IPS DF 19.7 (cell line): ENCODE results near the gene ADGRD2.

Experiments used
- DNase-seq: peaks from one replicate; pipeline ENCODE4 v3.0.0-alpha.2; 2013; ENCODE audit warnings: low read depth, low spot score

The ADGRD2 gene

DNA sequence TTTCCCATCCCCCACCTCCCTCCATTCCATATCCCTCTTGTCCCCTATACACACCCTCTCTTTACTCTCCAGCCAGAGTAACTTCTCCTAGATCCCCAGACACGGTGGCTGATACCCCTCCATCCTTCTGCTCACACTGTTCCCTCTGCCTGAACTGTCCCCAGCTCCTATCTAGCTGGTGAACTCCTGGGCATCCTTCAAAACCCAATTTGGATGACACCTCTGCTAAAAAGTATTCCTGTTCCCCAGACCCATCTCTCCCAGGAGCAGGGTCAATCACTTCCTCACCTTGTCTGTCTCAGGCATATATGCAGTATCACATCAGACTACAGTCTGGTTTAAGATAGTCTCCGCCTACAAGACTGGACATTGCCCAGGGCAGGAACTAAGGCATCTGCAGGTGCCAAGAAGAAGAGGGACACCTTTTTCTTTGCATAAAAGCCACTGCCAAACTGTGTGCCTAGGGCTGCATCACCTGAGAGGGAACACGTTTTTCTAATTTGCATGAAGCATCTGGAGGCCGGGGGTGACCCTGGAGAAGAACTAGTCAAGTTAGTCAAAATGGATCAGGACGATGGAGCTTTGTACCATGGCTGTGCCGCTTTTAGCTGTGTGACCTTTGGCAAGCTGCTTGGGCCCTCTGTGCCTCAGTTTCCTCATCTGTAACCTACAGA, 29.8 kb downstream of the ADGRD2 start:
- DNase-seq, result no peak

DNA sequence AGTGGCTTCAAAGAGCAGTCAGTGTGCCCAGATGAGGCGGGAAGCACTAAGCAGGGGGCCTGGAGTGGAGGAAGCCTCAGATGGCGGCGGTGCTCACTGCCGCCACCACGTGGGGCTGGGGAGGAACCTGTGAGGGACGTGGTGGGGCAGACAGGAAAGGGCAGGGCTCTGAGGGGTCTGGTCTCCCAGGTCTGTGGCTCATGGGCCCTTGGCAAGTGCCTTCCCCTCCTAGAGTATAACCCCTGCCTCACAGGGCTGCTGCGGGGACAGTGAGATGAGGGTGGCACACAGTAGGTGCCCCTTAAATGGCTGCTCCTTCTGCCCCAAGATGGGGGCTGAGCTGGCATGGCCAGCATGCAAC, 30.4 kb downstream of the ADGRD2 start:
- DNase-seq, result no peak

DNA sequence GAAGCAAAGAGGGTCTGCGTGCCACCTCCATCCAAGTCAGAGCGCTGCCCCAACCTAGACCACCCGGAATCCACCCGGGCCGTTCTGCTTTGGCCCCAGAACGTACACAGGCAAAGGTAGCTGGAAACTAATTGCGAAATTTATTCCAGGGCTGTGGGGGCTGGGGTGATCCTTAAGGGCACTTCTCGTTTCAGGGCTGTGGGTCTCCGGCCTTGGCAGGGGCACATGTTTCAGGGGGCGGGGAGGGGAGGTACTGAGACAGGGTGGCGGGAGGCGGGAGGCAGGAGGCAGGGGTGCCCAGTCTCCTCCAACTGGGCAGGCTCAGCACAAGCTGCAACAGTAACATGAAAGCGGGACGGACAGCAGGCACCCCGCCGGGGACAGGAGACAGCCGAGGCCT, 30.9 kb downstream of the ADGRD2 start:
- DNase-seq, result no peak

DNA sequence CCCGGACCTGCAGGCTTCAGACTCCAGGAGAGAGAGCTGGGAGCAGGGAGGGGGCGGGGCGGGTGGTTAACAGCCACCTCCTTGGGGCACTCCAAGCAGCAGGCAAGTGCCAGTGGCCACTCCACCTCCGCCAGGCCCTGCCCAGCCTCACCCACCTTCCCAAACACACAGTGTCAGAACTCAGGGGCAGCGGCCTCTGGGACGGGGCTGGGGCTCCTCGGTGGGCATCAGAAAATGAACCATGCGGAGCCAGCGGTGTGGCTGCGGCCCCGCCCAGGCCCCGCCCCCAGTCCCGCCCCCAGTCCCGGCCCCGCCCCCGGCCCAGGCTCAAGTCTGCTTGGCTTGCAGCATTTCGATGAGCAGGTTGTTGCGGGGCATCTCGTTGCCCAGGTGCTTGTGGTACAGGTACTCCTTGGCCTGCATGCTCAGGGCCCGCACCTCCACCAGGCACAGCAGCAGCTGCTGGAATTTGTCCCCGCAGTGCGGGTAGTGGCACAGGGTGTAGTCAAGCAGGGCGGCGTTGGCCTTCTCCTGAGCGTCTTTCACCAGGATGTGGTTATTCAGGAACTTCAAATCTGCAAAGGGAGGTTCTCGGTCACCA, 32.3 kb downstream of the ADGRD2 start:
- no peak for DNase-seq

DNA sequence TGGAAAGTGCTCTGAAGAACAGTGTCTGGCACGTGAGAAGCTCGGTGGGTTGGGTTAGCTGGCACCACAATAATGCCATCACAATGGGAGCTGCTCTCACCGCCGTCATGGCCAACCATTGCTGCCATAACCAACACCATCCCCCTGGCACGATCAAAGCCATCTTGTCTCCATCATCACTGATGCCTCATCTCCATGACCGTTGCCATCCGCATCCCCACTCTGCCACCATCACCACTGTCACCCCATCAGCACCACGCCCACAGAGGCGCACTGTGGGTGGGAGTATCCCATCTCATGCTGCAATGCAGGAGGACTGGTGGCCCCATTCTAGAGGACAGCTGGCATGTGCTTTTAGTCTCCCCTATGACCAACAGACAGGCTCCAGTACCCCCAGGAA, 33.2 kb downstream of the ADGRD2 start:
- DNase-seq, result no peak

DNA sequence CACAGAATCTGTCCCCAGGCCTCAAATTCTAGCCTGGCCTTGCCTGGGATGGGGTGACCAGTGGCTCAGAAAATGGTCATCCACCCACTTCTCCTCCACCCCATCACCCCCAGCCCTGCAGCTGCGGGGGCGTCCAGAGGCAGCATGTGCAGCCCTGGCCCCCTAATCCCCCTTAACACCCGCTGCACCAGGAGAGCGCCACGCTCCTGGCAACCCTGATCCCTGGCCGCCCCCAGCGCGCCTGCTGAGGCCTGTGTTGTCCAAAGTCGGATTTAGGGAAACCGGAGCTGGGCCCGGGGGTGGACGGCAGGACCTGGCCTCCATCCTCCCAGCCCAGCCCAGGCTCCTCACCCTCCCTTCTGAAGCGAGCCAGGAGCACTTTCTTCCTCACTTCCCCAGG, 35.0 kb downstream of the ADGRD2 start:
- DNase-seq, result no peak

DNA sequence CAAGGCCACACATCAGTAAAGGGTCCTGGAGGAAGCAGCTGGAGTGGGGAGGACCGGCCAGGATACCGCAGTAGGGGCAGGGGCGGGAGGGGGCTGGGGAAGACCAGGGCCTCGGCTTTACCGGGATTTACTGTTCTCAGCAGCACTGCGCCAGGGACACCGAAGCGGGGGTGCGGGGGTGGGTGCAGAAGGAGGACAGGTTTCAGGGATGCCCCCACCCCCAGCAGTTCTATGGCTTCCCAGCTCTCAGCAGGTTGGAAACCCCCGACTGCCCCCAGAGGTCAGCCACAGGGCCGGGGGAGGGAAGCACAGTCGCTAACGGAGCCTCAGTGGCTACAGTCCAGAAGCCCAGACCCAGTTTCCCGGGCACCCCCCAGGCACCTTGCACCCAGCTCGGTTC, 35.7 kb downstream of the ADGRD2 start:
- DNase-seq, result no peak

DNA sequence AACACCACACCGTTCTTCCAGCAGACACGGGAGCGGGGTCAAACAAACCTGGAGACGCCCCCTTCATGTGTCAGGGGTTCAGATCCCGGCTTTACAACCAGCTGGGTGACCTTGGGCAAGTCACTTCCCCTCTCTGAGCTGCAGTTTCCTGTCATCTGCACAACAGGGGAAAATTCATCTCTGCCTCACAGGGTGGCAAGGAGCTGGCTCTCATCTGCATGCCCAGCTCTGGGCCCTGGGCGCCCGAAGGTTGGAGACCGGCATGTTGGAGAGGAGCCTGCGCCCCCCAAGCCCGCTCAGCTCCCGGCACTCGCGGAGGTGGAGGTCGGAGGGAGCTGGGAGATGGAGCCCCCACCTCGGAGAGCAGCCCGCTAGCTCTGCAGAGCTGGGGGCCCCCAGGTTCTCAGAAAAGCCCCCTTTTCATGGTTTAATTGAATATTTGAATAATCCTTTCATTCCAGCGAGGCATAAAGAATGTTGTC, 36.6 kb downstream of the ADGRD2 start:
- no peak for DNase-seq

DNA sequence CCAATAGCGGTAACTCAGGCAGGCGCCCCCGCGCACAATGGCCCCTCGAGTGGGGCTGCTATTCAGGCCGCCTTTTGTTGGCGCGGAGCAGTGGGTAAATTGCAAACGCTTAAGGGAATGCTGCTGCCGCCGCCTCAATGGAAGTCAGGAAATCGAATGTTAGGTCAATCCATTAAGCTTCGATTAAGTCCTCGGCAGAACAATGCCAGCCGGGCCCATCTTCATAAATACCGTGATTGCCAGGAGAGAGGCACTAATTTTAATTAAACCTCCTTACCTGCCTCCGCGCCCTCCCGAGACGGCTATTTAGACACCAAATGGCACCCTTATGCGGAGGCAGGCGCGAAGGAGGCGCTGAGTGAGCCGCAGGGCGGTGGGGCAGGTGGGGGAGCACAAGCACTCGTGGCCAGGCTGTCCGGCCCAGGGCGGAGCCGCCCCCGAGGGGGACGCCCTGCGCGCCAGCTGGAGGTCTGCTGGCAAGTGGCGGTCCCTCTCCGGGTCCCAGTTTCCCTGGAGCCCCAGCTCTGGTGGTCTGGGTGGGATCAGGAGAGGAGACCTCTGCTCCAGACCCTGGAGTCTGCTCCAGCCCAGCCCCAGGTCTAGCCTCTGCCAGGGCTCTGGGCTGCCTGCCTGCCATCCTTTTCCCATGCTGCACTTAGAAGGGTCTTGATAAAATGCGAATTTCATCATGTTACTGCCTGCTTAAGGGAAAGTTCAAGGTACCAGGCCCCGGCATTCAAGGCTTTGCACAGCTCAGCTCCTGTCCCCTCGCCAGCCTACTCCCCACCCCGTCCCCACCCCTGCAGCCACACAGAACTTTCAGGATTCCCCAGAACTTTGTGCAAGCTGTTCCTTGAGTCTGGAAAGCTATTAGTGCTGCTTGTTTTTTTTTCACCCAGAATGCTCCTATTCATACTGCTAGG, 37.3 kb downstream of the ADGRD2 start:
- DNase-seq, result no peak

DNA sequence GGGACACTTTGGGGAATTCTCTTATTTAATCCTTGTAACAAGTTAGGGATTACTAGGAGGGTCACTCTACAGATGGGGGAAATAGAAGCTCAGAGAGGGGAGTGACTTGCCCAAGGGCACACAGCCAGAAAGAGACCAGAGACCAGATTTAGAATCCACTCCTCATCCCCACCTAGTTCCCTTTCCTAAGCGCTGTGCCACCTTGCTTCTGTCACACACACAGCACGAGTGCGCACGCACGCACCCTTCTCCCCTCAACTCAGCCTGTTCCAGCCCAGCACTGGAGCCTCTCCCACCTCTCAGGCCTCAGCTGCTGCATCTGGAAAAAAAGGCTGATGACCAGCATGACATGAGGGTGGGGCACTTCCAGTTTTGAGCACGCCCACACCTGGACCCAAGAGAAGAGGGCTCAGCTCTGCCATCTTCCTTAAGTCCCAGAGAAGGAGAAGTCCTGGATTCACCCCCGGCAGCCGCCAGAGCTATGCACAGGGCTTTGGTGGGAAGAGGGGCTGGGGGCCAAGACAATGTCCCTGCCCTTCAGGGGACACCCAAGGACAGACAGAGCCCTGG, 38.5 kb downstream of the ADGRD2 start:
- no peak for DNase-seq

DNA sequence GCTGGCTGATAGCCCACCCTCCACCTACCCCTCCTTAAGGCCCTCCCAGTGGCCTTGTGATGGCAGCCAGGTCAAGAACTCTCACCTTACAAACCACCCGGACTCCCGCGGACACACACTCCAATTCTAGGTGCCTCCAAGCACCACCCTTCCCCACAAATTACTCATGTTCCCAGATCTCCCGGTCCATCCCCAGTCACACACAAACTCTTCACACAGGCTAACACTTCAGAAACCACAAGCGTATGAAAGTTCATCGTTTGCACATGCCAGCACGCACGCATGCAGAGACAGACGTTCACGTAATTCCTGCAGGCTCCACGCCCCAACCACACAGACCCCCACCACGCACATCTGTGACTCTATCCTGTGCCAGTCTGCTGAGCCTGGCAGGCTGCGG, 39.0 kb downstream of the ADGRD2 start:
- no peak for DNase-seq

DNA sequence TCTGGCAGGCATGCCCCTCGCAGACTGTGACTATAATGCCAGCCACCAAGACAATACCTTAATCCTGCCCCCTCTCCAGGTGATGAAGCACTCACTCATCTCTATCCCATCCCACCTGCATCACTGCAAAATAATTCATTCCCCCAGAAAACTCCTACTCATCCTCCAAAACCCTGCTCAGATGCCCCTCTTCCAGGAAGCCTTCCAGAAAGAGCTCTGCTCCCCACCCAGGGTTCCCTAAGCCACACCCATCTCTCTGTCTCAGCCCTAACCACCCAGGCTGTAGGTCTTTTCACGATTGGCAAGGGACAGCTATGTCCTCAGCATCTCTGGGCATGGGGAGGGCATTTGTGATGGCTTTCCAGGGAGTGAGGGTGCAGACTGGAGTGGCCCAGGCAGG, 39.8 kb downstream of the ADGRD2 start:
- DNase-seq, result no peak

DNA sequence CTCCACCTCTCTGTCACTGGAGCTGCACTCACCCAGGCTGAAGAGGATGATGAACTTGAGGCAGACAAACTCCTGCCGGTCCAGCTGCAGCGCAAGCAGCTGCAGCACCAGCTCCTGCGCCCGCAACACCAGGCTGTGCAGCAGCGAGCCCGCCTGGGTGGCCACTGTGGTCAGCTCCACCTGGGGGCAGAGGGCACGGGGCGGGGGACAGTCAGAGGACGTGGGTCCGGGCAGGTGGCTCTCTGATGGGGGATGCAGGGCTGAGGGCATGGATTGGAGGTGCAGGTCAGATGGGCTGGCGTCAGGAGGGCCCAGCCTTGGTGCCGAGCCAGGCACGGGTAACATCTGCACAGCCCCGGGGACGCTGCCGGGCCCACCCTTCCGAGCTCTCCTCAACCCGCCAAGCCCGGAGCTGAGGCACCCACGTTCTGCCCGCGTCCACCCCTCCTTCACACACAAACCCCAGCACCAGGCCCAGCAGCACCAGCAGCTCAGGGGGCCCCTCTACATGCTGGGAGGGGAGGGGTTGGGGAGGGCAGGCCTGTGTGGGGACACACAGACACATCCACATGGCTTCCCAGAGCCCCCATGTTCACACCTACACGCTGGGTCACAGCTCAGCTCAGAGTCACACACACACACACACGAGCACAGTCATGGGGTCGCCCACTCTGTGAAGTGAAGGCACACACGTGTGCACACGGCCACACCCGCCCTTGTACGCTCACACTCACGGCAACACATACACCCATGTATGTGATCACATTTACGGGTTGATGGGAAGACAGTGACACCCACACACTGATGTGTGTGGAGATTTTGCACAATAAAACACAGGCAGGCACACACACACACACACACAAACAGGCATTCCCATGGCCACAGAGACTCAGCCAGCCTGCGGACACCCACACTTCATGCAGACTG, 41.1 kb downstream of the ADGRD2 start:
- DNase-seq, result no peak

DNA sequence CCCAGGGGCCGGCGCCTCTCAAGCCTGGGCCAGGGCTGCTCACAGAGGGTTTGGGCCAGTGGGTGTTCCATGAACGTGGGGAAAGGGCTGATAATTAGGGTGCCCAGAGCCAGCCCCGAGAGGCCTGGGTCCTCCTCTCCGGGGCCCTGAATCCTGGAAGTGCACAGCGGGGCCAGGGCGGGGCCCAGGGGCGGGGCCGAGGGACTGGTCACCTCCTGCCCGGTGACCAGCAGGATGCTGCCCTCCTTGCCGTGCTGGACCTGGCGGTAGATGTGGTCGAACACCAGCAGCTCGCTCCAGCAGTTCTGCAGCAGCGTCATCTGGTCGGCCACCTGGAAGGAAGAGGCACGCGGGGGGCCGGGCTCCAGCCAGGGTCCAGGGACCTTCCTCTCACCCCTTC, 42.6 kb downstream of the ADGRD2 start:
- DNase-seq, result no peak

DNA sequence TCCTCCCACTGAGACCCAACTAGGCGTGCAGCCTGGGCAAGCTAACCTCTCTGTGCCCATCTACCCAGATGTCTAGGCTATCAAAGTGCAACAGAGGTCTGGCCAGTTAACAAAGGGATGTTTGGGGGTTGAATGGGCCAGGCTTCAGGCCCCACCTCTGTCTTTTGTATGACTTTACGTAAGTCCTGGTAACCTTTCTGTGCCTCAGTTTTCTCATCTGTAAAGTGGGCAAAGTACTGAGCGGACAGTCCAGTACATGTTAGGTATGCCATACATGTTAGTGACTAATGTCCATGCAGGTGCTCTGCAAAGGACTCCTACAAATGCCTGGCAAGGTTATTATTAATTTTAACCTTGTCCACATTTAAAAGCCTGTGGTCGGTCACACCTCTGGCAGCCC, 43.0 kb downstream of the ADGRD2 start:
- no peak for DNase-seq

DNA sequence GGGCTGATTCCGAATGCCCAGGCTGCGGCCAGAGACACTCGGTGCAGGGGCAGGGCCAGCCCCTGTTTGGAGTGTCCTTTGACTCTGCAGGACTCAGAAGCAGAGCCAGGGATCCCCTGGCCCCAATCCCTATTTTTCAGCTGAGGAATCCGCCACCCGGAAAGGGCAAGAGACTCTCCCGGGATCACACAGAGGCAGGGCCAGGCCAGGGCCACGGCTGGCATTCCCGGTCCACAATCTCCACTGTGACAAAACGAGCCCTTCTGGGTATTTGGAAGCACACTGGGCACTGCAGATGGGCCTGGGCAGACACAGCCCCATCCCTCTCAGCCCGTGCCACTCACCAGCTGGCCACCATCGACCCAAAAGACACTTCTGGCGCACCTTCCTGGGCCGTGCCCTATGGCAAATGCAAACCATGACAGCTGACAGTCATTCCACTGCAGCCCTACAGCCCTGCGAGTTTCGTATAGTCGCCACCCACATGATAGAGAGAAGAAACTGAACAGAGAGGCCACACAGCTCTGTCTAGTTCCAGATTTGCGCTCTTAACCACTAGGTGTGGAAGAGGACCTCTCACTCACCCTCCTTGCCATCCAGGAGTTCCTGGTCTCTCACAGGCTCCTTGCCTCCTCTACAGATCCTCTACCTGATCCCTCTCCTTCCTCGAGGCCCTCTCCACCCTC, 43.7 kb downstream of the ADGRD2 start:
- DNase-seq, result no peak

DNA sequence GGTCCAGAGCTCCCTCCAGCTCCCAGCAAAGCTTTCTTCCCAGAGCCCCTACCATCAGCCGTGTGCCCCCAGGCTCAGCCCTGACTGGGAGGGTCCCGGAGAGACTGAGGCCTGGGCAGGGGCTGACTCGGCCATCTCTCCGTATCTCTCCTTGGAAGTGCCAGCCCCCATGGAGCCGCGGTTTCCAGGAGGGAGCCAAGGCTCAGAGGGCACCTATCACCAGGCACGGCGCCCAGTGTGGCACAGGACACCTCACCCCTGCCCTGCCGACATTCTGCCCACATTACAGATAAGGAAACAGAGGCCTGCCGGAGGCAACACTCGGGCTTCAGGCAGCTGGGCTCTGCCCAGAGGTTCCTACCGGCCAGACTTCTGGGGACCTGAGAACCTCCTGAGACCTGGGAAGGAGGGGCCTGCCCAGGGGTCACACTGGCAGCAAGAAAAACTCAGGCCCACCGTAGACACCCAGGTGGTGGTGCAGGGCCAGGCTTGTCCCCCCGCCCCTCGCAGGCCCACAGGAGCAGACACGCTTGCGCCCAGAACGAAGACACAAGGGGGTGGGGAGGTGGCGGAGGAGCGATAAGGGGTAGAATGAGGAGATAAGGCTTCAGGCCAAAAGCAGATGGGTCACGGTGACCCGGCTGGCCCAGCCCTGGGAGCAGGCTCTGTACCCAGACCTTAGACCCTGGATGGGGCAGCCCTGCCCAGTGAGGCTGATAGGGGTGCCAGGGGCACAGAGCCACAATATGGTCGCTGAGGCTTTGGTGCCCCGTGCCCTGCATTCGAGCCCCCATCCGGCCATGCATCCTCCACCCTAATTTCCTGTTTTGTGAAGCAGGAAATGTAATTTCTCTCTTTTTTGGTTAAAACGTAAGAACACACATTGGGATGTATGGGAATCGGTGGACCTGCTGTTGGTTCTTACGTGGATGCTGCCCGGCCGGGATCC, 45.1 kb downstream of the ADGRD2 start:
- DNase-seq, result no peak

DNA sequence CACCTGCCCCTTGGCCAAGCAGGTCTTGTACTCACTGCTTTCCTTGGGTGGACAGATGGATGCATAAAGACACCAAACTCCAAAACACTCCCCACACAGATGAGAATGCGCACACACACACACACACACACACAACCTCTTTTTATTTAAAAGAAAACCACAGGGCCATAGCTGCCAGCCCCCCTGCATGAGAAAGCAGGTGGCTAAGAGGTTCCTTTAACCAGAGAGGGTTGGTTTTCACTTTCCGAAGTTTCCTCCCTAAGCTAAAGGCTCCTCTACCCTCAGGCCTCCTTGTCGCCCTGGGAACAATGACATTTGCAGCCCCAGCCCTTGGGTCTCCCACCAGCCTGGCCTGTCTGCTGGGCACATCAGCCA, 45.8 kb downstream of the ADGRD2 start:
- DNase-seq, result no peak

DNA sequence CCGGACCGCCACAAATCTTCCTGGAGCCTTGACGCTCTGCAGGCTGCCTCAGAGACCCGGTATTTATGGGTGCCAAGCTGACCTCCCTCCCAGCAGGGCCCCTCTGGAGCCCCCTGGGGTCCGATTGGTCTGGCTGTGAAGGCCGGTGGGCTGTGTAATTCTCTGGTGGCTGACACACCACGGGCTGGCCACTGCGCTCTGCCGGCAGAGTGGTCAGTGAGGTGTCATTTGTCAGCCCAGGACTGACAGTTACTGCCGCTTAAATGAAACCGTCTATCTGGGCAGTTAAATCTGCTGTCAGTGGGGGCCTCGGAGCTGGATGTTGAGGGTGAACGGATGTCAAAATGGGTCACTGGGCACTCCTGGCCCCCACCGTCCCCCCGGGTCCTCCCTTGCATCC, 46.2 kb downstream of the ADGRD2 start:
- DNase-seq, result no peak

DNA sequence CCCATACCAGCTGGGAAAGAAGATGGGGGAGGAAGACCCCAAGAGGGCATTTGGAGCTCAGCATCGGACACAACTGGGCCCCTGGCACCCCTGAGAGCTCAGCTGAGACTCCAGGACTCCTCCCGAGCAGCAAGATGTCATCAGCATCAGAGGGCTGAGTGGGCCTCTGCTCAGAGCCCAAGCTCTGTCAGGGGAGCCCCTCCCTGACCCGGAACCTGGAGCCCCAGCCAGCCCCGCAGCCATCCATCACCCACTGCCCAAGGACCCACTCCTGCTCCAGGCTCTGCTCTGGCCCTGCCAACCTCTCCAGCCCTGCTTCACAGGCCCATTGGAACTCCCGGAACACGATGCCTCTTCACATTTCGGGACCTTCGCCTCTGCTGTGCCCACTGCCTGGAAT, 47.2 kb downstream of the ADGRD2 start:
- no peak for DNase-seq
